Spleen (tissue), 7 donors: Measurements from ENCODE around the gene ARHGEF39.
A peak's percentile ranks its signal among the peaks of the same experiment; 100 is the strongest.

Source experiments
- POLR2AphosphoS5 ChIP-seq, 3 donors: sonication (generic); formaldehyde crosslinking; IDR thresholded peaks; one replicate each; pipeline ENCODE4 v1.5.1; 2017; ENCODE audit warnings: antibody characterized with exemption in 3 of 3
- TF ChIP-seq, protein P1 (sequence below), 11 experiments: fragments of 200-600 bp in 7 of 11; fragments of 450-650 bp in 4 of 11; sonication (generic) in 4 of 11; IDR thresholded peaks in 8 of 11; conservative IDR thresholded peaks in 3 of 11; 1 replicate in 7 of 11; 2 replicates in 4 of 11; pipeline versions ENCODE4 v1.4.0 to v1.8.0; 2016 to 2021; ENCODE audit warnings: antibody characterized with exemption in 11 of 11, inconsistent platforms in 4 of 11, mild to moderate bottlenecking in 1 of 11
- donor health status: DM: no; HTN: no; CAD: no; lungs with moderate emphysema.
- donor health status: DM: no; HTN: no; CAD: no.
- donor health status: DM: no; HTN: no; CAD: no.

DNA sequence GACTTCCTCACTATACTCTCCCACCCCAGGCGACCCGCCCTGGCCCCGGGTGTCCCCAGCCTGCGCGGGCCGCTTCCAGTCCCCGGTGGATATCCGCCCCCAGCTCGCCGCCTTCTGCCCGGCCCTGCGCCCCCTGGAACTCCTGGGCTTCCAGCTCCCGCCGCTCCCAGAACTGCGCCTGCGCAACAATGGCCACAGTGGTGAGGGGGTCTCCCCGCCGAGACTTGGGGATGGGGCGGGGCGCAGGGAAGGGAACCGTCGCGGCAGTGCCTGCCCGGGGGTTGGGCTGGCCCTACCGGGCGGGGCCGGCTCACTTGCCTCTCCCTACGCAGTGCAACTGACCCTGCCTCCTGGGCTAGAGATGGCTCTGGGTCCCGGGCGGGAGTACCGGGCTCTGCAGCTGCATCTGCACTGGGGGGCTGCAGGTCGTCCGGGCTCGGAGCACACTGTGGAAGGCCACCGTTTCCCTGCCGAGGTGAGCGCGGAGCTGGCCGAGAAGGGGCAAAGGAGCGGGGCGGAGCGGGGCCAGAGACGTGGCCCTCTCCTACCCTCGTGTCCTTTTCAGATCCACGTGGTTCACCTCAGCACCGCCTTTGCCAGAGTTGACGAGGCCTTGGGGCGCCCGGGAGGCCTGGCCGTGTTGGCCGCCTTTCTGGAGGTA lies 10.9 kb upstream of the ARHGEF39 start:
- TF ChIP-seq, protein P1, sequence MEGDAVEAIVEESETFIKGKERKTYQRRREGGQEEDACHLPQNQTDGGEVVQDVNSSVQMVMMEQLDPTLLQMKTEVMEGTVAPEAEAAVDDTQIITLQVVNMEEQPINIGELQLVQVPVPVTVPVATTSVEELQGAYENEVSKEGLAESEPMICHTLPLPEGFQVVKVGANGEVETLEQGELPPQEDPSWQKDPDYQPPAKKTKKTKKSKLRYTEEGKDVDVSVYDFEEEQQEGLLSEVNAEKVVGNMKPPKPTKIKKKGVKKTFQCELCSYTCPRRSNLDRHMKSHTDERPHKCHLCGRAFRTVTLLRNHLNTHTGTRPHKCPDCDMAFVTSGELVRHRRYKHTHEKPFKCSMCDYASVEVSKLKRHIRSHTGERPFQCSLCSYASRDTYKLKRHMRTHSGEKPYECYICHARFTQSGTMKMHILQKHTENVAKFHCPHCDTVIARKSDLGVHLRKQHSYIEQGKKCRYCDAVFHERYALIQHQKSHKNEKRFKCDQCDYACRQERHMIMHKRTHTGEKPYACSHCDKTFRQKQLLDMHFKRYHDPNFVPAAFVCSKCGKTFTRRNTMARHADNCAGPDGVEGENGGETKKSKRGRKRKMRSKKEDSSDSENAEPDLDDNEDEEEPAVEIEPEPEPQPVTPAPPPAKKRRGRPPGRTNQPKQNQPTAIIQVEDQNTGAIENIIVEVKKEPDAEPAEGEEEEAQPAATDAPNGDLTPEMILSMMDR (IDR thresholded peaks at IDR 0.05 in 8 of 11, conservative IDR thresholded peaks at IDR 0.05 in 3 of 11) = peak in 1 of 11 experiments; percentile 15
- peak in 2 of 3 donors; percentile 32 to 50 for TF ChIP-seq POLR2AphosphoS5 (IDR thresholded peaks at IDR 0.05)
